Measurements from ENCODE around the gene ASCL3.
"Not testable (repeated sequence)": the region's sequence is repeated elsewhere in the genome, so short reads cannot be mapped to it uniquely, and the experiment has no call there.

Gene ASCL3

GRCh38 chr11:8908099-8908498 is 34.7 kb downstream of the ASCL3 start:
- no peak for DNase-seq

- no peak for DNase-seq
These were observed 35.7 kb downstream of the ASCL3 start for GRCh38 chr11:8907116-8907515.

DNA sequence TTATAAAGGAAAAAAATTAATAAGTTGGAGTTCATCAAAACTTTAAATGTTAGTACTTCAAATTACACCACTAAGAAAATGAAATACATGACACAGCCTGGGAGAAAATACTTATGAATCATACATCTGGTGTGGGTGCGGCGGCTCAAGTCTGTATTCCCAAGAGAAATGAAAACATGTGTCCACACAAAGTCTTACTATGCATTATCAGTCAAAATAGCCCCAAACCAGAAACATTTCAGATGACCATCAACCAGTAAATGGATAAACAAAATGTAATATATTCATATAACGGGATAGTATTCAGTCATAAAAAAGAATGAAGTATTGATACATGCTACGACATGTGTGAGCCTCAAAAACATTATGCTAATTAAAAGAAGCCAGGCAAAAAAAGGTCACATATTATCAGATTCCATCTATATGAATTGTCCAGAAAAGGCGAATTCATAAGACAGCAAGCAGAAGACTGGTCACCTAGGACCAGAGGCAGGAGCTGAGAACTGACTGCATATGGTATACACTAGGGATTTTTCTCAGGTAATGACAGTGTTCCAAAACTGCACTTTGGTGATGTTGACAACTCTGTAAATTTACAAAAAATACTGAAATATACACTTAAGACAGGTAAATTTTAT is 37.2 kb downstream of the ASCL3 start:
- no peak for DNase-seq

DNA sequence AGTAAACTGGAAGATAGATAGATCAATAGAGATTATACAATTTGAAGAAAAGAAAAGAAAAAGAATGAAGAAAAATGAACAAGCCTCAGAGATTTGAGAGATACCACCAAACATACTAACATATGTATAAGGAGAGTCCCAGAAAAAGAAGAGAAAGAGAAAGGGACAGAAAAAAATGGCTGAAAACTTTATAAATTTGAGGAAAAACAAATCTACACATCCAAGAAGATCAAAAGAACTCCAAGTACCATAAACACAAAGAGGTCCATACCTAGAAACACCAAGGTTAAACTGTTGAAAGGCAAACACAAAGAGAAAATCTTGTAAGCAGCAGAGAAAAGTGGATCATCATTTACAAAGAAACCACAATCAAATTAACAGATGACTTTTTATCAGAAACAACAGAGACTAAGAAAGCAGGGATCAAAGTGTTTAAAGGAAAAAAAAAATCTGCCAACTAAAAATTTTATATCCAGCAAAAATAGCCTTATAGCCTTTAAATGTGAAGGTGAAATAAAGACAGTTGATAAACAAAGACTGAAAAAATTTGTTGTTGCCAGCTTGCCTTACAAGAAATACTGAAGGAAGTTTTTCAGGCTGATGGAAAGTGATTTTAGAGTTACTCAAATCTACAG is 43.6 kb downstream of the ASCL3 start:
- no peak for DNase-seq

DNA sequence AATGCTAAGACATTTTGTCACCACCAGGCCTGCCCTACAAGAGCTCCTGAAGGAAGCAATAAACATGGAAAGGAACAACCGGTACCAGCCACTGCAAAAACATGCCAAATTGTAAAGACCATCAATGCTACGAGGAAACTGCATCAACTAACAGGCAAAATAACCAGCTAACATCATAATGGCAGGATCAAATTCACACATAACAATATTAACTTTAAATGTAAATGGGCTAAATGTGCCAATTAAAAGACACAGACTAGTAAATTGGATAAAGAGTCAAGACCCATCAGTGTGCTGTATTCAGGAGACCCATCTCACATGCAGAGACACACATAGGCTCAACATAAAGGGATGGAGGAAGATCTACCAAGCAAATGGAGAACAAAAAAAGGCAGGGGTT is 51.6 kb downstream of the ASCL3 start:
- DNase-seq, result not testable (repeated sequence)

Data from NCI-H1930 (cell line).